ENCODE measurements around the gene CALN1.

DNA sequence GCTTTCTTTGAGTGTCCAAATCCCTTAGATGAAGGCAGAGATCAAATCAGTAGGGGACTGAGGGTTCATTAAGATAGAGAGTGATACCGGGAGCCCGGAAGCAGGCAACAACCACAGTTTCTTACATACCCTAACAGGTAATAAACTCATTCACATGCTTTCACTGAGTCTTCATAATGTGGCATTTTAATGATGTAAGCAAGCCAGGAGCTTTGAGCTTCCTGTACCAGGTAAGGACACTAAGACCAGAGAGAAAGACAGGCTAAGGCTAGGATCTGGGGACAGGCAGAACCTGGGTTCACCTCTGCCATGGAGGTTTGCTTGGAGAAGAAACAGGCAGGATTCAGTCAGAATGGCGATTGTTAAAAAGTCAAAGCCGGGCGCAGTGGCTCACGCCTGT lies 661.8 kb downstream of the CALN1 start:
- TF ChIP-seq, protein P1, sequence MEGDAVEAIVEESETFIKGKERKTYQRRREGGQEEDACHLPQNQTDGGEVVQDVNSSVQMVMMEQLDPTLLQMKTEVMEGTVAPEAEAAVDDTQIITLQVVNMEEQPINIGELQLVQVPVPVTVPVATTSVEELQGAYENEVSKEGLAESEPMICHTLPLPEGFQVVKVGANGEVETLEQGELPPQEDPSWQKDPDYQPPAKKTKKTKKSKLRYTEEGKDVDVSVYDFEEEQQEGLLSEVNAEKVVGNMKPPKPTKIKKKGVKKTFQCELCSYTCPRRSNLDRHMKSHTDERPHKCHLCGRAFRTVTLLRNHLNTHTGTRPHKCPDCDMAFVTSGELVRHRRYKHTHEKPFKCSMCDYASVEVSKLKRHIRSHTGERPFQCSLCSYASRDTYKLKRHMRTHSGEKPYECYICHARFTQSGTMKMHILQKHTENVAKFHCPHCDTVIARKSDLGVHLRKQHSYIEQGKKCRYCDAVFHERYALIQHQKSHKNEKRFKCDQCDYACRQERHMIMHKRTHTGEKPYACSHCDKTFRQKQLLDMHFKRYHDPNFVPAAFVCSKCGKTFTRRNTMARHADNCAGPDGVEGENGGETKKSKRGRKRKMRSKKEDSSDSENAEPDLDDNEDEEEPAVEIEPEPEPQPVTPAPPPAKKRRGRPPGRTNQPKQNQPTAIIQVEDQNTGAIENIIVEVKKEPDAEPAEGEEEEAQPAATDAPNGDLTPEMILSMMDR (IDR thresholded peaks at IDR 0.05; ENCODE audit: insufficient read depth, low read depth, low read length): no peak
- no peak for TF ChIP-seq EZH2 (IDR thresholded peaks at IDR 0.05; ENCODE audit: insufficient read depth, low read length)

Measured in astrocyte (in vitro differentiated cells and primary cell).